K562 (cell line): ENCODE measurements around the gene KLK3. TPM values are rescaled to one million over a fixed set of nuclear protein-coding genes. Genes with fewer than 3 reads are reported as not detected.

Experiments
- BRCA1 ChIP-seq, 2 experiments: fragments of 450-650 bp in 1 of 2; sonication (generic) in 1 of 2; formaldehyde crosslinking in 1 of 2; IDR thresholded peaks; 2 replicates each; pipeline versions ENCODE4 v1.5.0 to v1.6.1; 2017 to 2020; ENCODE audit warnings: mild to moderate bottlenecking in 1 of 2, missing genetic modification reagents in 1 of 2
- HNRNPK ChIP-seq: fragments of 200-400 bp; formaldehyde crosslinking; IDR thresholded peaks from one replicate; pipeline ENCODE4 v1.6.1; 2018; ENCODE audit warnings: mild to moderate bottlenecking, low read depth, low read length; ENCODE audit not compliant: poor library complexity, severe bottlenecking
- KDM1A ChIP-seq, 2 experiments: fragments of 450-650 bp; IDR thresholded peaks; 2 replicates each; pipeline ENCODE4 v1.6.1; 2016; ENCODE audit warnings: mild to moderate bottlenecking in 2 of 2
- RBFOX2 ChIP-seq: fragments of 200-400 bp; formaldehyde crosslinking; IDR thresholded peaks from 2 replicates; pipeline ENCODE4 v1.6.1; 2017; ENCODE audit warnings: low read depth, mild to moderate bottlenecking, low read length, moderate library complexity
- RBM17 ChIP-seq: fragments of 200-400 bp; formaldehyde crosslinking; IDR thresholded peaks from 2 replicates; pipeline ENCODE4 v1.6.1; 2017; ENCODE audit warnings: low read depth, mild to moderate bottlenecking, low read length, borderline replicate concordance
- SMARCA4 ChIP-seq: fragments of 450-650 bp; IDR thresholded peaks from 2 replicates; pipeline ENCODE4 v1.6.1; 2016
- TAF15 ChIP-seq: fragments of 200-400 bp; formaldehyde crosslinking; IDR thresholded peaks from 2 replicates; pipeline ENCODE4 v1.6.1; 2017; ENCODE audit warnings: mild to moderate bottlenecking, low read depth, low read length, moderate library complexity
- YY1 ChIP-seq, 3 experiments: IDR thresholded peaks; 2 replicates each; pipeline ENCODE4 v1.6.1; 2011; ENCODE audit warnings: low read length in 2 of 3, mild to moderate bottlenecking in 2 of 3, moderate library complexity in 2 of 3, borderline replicate concordance in 1 of 3, control low read depth in 1 of 3, low read depth in 1 of 3; ENCODE audit not compliant: insufficient read depth in 3 of 3, insufficient replicate concordance in 2 of 3, control insufficient read depth in 1 of 3, insufficient read length in 1 of 3; ENCODE audit errors: extremely low read depth in 1 of 3
- ZNF436 ChIP-seq: fragments of 250-450, 450-650 bp; sonication (Bioruptor Pico); formaldehyde crosslinking; IDR thresholded peaks from 2 replicates; pipeline ENCODE4 v1.7.0; 2020; ENCODE audit warnings: mild to moderate bottlenecking
- ZNF696 ChIP-seq: fragments of 250-450 bp; sonication (Bioruptor Pico); conservative IDR thresholded peaks from 2 replicates; pipeline ENCODE4 v1.4.0; 2020; ENCODE audit warnings: mild to moderate bottlenecking, moderate library complexity
- polyA plus RNA-seq, 8 experiments: library from polyadenylated mRNA; depleted of rRNA in 4 of 8; stranded (reverse) in 5 of 8; unstranded in 3 of 8; fragments of >200 nt; fragmentation: Nextera tagmentation in 2 of 8; fragmentation: Illumina TruSeq in 1 of 8; extraction: Ambion mirVana in 2 of 8; extraction: Trizol in 1 of 8; gene quantifications; 2 replicates each; pipeline versions ENCODE4 v1.2.1 to v1.2.3, GENCODE V29; 2011 to 2014; ENCODE audit warnings: inconsistent platforms in 1 of 8, missing spikeins in 1 of 8
- total RNA-seq, 7 experiments: library from RNA; depleted of rRNA in 6 of 7; stranded (reverse); fragments of >200 nt in 6 of 7; fragmentation: Illumina TruSeq in 2 of 7; extraction: Trizol in 2 of 7; gene quantifications; 2 replicates each; pipeline versions ENCODE4 v1.2.1 to v1.2.3, GENCODE V29; 2011 to 2021; ENCODE audit warnings: low replicate concordance in 1 of 7
- TF ChIP-seq, protein P1 (sequence below), 2 experiments: fragments of 450-650 bp; IDR thresholded peaks; 2 replicates each; pipeline ENCODE4 v1.6.1; 2018; ENCODE audit warnings: mild to moderate bottlenecking in 2 of 2, low read depth in 1 of 2; ENCODE audit not compliant: partially characterized antibody in 2 of 2
- TF ChIP-seq, protein P2 (sequence below): fragments of 250-450 bp; sonication (Bioruptor Pico); IDR thresholded peaks from 2 replicates; pipeline ENCODE4 v1.5.1; 2021; ENCODE audit warnings: mild to moderate bottlenecking
- TF ChIP-seq, protein P3 (sequence below): fragments of 250-450 bp; sonication (Bioruptor Pico); IDR thresholded peaks from 2 replicates; pipeline ENCODE4 v1.5.0; 2022; ENCODE audit warnings: mild to moderate bottlenecking

The KLK3 gene
- total and polyA plus RNA-seq, 9 of the 15 experiments (the other 6 are each of a cell fraction or from before 2014, with no cell fraction given) = not detected

GRCh38 chr19:50835785-50836542 lies 18.8 kb upstream of the KLK3 start (continued):
- TF ChIP-seq YY1 (IDR thresholded peaks at IDR 0.05; ENCODE audit: borderline replicate concordance in 1 of 3, control insufficient read depth in 1 of 3, extremely low read depth in 1 of 3, insufficient read depth in 3 of 3, insufficient read length in 1 of 3, insufficient replicate concordance in 2 of 3, low read depth in 1 of 3, low read length in 2 of 3) (peak in 1 of 3 experiments; percentile 24), HNRNPK (no peak), TAF15 (no peak), ZNF696 (CRISPR knock-in tag) (no peak), BRCA1 (IDR thresholded peaks at IDR 0.05) (no peak), BRCA1 (CRISPR knock-in tag; IDR thresholded peaks at IDR 0.05) (no peak), RBFOX2 (peak; percentile 81), KDM1A (IDR thresholded peaks at IDR 0.05) (no peak), ZNF436 (CRISPR knock-in tag) (no peak), RBM17 (no peak), SMARCA4 (no peak)
- TF ChIP-seq, protein P1, sequence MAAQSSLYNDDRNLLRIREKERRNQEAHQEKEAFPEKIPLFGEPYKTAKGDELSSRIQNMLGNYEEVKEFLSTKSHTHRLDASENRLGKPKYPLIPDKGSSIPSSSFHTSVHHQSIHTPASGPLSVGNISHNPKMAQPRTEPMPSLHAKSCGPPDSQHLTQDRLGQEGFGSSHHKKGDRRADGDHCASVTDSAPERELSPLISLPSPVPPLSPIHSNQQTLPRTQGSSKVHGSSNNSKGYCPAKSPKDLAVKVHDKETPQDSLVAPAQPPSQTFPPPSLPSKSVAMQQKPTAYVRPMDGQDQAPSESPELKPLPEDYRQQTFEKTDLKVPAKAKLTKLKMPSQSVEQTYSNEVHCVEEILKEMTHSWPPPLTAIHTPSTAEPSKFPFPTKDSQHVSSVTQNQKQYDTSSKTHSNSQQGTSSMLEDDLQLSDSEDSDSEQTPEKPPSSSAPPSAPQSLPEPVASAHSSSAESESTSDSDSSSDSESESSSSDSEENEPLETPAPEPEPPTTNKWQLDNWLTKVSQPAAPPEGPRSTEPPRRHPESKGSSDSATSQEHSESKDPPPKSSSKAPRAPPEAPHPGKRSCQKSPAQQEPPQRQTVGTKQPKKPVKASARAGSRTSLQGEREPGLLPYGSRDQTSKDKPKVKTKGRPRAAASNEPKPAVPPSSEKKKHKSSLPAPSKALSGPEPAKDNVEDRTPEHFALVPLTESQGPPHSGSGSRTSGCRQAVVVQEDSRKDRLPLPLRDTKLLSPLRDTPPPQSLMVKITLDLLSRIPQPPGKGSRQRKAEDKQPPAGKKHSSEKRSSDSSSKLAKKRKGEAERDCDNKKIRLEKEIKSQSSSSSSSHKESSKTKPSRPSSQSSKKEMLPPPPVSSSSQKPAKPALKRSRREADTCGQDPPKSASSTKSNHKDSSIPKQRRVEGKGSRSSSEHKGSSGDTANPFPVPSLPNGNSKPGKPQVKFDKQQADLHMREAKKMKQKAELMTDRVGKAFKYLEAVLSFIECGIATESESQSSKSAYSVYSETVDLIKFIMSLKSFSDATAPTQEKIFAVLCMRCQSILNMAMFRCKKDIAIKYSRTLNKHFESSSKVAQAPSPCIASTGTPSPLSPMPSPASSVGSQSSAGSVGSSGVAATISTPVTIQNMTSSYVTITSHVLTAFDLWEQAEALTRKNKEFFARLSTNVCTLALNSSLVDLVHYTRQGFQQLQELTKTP (IDR thresholded peaks at IDR 0.05; ENCODE audit: low read depth in 1 of 2, partially characterized antibody in 2 of 2) = no peak
- TF ChIP-seq, protein P2, sequence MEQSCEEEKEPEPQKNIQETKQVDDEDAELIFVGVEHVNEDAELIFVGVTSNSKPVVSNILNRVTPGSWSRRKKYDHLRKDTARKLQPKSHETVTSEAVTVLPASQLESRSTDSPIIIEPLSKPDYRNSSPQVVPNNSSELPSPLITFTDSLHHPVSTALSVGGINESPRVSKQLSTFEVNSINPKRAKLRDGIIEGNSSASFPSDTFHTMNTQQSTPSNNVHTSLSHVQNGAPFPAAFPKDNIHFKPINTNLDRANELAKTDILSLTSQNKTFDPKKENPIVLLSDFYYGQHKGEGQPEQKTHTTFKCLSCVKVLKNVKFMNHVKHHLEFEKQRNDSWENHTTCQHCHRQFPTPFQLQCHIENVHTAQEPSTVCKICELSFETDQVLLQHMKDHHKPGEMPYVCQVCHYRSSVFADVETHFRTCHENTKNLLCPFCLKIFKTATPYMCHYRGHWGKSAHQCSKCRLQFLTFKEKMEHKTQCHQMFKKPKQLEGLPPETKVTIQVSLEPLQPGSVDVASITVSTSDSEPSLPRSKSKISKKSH (CRISPR knock-in tag) = no peak
- TF ChIP-seq, protein P3, sequence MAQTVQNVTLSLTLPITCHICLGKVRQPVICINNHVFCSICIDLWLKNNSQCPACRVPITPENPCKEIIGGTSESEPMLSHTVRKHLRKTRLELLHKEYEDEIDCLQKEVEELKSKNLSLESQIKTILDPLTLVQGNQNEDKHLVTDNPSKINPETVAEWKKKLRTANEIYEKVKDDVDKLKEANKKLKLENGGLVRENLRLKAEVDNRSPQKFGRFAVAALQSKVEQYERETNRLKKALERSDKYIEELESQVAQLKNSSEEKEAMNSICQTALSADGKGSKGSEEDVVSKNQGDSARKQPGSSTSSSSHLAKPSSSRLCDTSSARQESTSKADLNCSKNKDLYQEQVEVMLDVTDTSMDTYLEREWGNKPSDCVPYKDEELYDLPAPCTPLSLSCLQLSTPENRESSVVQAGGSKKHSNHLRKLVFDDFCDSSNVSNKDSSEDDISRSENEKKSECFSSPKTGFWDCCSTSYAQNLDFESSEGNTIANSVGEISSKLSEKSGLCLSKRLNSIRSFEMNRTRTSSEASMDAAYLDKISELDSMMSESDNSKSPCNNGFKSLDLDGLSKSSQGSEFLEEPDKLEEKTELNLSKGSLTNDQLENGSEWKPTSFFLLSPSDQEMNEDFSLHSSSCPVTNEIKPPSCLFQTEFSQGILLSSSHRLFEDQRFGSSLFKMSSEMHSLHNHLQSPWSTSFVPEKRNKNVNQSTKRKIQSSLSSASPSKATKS (CRISPR knock-in tag) = no peak
